ENCODE data around the gene SH2D4B.

SH2D4B gene

GRCh38 chr10:80569131-80569895 is 31.6 kb downstream of the SH2D4B start:
- TF ChIP-seq, protein P1, sequence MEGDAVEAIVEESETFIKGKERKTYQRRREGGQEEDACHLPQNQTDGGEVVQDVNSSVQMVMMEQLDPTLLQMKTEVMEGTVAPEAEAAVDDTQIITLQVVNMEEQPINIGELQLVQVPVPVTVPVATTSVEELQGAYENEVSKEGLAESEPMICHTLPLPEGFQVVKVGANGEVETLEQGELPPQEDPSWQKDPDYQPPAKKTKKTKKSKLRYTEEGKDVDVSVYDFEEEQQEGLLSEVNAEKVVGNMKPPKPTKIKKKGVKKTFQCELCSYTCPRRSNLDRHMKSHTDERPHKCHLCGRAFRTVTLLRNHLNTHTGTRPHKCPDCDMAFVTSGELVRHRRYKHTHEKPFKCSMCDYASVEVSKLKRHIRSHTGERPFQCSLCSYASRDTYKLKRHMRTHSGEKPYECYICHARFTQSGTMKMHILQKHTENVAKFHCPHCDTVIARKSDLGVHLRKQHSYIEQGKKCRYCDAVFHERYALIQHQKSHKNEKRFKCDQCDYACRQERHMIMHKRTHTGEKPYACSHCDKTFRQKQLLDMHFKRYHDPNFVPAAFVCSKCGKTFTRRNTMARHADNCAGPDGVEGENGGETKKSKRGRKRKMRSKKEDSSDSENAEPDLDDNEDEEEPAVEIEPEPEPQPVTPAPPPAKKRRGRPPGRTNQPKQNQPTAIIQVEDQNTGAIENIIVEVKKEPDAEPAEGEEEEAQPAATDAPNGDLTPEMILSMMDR (IDR thresholded peaks at IDR 0.05; ENCODE audit: poor library complexity, severe bottlenecking), result no peak
- Histone ChIP-seq H3K4me1 (ENCODE audit: insufficient read depth, poor library complexity, severe bottlenecking) (no peaks in the 10 kb centered on the region), H3K4me3 (ENCODE audit: severe bottlenecking) (no peak overlapping the region), H3K27ac (ENCODE audit: poor library complexity, severe bottlenecking) (no peak overlapping the region), H3K27me3 (ENCODE audit: insufficient read depth, poor library complexity, severe bottlenecking) (no peaks in the 10 kb centered on the region), H3K9me3 (ENCODE audit: severe bottlenecking) (no peaks in the 10 kb centered on the region), H3K36me3 (ENCODE audit: low read depth) (no peaks in the 10 kb centered on the region)
- ATAC-seq (ENCODE audit: low read depth), result no peak
- DNase-seq (ENCODE audit: low spot score), result no peak

DNA sequence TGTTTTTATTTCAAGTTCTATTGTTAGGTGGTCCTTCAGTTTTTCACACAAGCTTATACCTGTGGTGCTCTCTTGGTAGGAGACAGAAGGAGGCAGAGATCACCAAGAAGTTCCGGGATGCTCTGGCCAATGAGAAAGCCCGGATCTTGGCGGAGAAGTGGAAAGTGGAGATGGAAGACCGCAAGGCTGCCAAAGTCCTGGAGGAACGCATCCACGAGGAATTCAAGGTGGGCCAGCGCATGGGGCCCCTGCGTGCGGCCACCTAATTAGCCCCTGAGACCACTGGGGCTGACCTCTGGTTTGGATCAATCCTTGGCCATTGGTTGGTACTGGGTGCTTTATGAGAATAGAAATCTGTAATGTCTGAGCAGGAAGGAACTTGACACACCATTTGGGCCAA is 33.6 kb downstream of the SH2D4B start:
- no peaks in the 10 kb centered on the region for H3K9me3 ChIP-seq (ENCODE audit: severe bottlenecking)
- ATAC-seq (ENCODE audit: low read depth), result no peak
- DNase-seq (ENCODE audit: low spot score), result no peak
- TF ChIP-seq, protein P1 (IDR thresholded peaks at IDR 0.05; ENCODE audit: poor library complexity, severe bottlenecking), result no peak
- H3K27ac ChIP-seq (ENCODE audit: poor library complexity, severe bottlenecking), result no peak overlapping the region
- no peaks in the 10 kb centered on the region for H3K4me1 ChIP-seq (ENCODE audit: insufficient read depth, poor library complexity, severe bottlenecking)
- H3K36me3 ChIP-seq (ENCODE audit: low read depth), result no peaks in the 10 kb centered on the region
- no peak overlapping the region for H3K4me3 ChIP-seq (ENCODE audit: severe bottlenecking)
- H3K27me3 ChIP-seq (ENCODE audit: insufficient read depth, poor library complexity, severe bottlenecking), result no peaks in the 10 kb centered on the region

- Histone ChIP-seq H3K27ac (ENCODE audit: poor library complexity, severe bottlenecking) (no peak overlapping the region), H3K9me3 (ENCODE audit: severe bottlenecking) (no peaks in the 10 kb centered on the region), H3K4me1 (ENCODE audit: insufficient read depth, poor library complexity, severe bottlenecking) (no peaks in the 10 kb centered on the region), H3K27me3 (ENCODE audit: insufficient read depth, poor library complexity, severe bottlenecking) (no peaks in the 10 kb centered on the region), H3K4me3 (ENCODE audit: severe bottlenecking) (no peak overlapping the region), H3K36me3 (ENCODE audit: low read depth) (no peaks in the 10 kb centered on the region)
- DNase-seq (ENCODE audit: low spot score) (no peak), ATAC-seq (ENCODE audit: low read depth) (no peak)
- TF ChIP-seq, protein P1 (IDR thresholded peaks at IDR 0.05; ENCODE audit: poor library complexity, severe bottlenecking), result no peak
Measured at GRCh38 chr10:80579181-80579763, 41.6 kb downstream of the SH2D4B start.

DNA sequence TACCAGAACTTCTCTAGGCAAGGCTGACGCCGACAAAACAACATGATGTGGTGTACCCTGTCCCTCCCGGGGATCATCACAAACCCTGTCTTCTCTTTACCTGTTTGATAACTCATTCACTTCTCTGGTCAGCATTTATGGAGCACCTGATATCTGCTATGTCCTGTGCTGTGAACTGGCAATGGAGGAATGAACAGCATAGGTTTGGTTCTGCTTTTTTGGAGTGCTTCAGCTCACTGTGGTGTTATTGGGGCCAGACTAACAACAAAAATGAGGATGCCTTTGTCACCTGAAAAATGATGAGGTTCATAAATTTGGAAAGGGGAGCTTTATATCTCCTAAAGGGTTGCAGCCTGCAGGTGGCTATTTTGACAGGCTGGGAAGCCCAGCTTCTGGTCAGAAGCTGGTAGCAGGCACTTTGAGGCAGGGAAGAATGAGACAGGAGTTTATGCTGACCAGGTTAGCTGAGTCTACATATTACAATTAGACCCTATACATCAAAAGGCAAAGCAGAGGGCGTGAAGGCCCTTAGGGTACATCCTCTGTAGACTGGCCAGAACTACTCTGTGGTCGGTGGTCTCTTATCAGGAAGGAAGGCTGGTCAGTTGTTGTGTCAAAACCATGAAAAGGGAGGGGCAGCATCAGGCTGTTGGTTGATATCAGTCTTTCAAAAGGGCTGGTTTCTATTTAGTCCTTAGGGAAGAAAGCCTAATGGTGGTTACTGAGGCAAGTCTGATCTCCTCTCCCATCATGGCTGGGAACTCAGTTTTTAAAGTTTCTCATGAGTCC is 42.3 kb downstream of the SH2D4B start:
- H3K27me3 ChIP-seq (ENCODE audit: insufficient read depth, poor library complexity, severe bottlenecking), result no peaks in the 10 kb centered on the region
- ATAC-seq (ENCODE audit: low read depth) (no peak), DNase-seq (ENCODE audit: low spot score) (no peak)

More for the DNA sequence above, 42.3 kb downstream of the SH2D4B start:
- H3K36me3 ChIP-seq (ENCODE audit: low read depth), result no peaks in the 10 kb centered on the region
- H3K27ac ChIP-seq (ENCODE audit: poor library complexity, severe bottlenecking), result no peak overlapping the region
- H3K9me3 ChIP-seq (ENCODE audit: severe bottlenecking), result no peaks in the 10 kb centered on the region
- no peak overlapping the region for H3K4me3 ChIP-seq (ENCODE audit: severe bottlenecking)
- TF ChIP-seq, protein P1 (IDR thresholded peaks at IDR 0.05; ENCODE audit: poor library complexity, severe bottlenecking), result no peak
- no peaks in the 10 kb centered on the region for H3K4me1 ChIP-seq (ENCODE audit: insufficient read depth, poor library complexity, severe bottlenecking)

All from RWPE2 (cell line).